Hepatic stellate cell (primary cell): Measurements from ENCODE around the gene ANKH.
"Not testable (repeated sequence)": the region's sequence is repeated elsewhere in the genome, so short reads cannot be mapped to it uniquely, and the experiment has no call there.

Experiments
- DNase-seq: peaks from one replicate; pipeline ENCODE4 v3.0.0; 2011; ENCODE audit warnings: low spot score

Gene ANKH

GRCh38 chr5:14854799-14855198 is 16.8 kb downstream of the ANKH start:
- no peak for DNase-seq

DNA sequence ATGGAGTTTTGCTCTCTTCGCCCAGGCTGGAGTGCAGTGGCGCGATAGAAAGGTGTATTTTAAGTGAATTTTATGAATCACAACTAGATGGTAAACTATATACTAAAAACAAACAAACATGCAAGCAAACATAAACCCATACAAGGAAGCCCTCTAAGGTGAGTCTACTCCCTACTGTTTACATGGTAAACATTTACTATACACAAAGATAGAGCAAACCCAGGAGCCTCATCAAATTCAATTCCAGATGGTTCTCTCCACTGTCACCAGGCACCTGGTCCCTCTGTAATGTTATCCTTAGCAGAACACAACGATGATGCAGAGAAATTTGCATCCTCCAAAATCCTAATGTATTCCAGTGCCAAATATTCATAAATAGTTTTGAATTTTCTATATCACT is 17.9 kb downstream of the ANKH start:
- DNase-seq = no peak

GRCh38 chr5:14852779-14853178 is 18.8 kb downstream of the ANKH start:
- no peak for DNase-seq

DNA sequence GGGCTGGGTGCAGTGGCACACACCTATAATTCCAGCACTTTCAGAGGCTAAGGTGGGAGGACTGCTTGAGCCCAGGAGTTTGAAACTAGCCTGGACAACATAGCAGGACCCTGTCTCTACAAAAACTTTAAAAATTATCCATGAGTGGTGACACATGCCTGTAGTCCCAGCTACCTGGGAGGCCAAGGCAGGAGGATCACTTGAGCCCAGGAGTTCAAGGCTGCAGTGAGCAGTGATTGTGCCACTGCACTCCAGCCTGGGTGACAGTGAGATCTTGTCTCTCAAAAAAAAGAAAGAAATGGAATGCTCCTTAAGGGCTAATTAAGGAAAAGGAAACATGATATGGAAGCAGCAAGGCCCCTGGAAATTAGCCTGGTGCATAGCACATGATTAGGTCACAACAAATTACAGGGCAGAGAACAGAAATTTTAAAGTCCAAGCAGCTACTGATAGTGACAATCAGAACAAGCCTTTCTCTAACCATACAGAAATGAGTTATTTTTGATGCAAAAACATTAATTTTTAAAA is 19.5 kb downstream of the ANKH start:
- DNase-seq = no peak

GRCh38 chr5:14851597-14851996 is 20.0 kb downstream of the ANKH start:
- DNase-seq = no peak

- DNase-seq = no peak
These were observed 20.5 kb downstream of the ANKH start for GRCh38 chr5:14851050-14851419.

DNA sequence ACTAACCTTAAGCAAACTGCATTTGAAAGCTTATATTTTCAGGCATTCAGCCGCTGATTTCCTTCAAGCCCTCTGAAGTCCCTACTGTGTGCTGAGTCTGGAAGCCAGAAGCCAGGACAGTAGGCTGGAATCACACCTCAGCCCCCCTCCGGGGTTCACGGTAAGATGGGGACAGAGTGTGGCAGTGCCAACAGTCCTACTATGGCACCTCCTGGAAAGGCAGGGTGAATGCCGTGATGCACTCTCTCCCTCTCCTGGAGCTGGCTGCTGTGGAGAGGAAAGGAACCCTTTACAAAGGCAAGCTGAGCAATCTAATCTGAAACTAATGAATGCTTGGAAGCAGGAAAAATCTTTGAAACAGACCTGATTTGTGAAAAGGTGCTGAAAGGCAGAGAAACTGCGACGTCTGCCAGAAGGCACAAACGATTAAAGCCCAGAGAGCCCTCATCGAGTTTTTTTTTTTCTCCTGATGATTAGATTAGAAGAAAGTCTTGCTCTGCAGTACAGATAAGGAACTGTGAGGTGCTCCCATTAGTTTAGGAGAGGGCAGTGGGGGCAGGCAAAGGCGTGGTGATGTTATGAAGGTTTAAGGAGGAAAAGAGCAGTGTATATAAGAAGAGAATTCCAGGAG is 21.0 kb downstream of the ANKH start:
- no peak for DNase-seq

- DNase-seq = no peak
These were observed 21.9 kb downstream of the ANKH start for GRCh38 chr5:14849516-14850294.

GRCh38 chr5:14848942-14849341 is 22.6 kb downstream of the ANKH start:
- not testable (repeated sequence) for DNase-seq

GRCh38 chr5:14848385-14848784 is 23.2 kb downstream of the ANKH start:
- DNase-seq = no peak

DNA sequence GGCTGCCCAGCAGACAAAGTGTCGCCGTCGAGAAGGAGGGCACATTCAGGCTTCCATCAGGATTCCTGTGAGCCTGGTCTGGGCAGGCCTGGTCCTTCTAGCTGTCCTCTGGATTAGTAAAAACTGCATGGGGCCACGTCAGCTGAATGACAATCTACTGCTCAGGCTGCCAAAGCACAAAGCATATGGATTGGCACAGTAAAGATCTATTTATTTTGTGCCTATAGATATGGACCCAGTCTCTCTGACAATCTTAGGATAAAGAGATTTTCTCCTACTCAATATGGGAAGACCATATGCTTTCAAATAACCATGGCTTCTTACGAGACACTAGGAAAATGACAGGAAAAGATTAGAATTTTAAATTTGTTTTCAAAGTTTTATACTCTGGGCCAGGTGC is 24.1 kb downstream of the ANKH start:
- DNase-seq = no peak

DNA sequence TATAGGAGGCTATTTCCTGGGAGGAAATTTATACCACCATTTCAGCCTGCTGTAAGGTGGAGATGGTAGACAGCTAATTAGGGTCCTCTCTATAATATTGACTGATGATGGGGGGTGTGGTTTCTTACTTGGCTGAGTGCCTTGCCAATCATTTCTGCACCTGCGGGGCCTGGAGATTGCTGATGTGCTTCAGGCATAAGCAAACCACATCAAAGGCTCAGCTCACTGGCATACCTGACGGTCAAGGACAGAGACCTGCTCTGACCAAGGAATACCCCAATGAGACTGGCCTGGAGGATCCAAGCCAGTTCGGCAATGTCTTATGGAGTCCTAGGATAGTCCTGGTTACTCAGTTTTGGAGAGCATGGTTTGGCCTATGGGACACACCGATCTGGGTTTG is 29.5 kb downstream of the ANKH start:
- no peak for DNase-seq

GRCh38 chr5:14840624-14841023 is 31.0 kb downstream of the ANKH start:
- DNase-seq = no peak

DNA sequence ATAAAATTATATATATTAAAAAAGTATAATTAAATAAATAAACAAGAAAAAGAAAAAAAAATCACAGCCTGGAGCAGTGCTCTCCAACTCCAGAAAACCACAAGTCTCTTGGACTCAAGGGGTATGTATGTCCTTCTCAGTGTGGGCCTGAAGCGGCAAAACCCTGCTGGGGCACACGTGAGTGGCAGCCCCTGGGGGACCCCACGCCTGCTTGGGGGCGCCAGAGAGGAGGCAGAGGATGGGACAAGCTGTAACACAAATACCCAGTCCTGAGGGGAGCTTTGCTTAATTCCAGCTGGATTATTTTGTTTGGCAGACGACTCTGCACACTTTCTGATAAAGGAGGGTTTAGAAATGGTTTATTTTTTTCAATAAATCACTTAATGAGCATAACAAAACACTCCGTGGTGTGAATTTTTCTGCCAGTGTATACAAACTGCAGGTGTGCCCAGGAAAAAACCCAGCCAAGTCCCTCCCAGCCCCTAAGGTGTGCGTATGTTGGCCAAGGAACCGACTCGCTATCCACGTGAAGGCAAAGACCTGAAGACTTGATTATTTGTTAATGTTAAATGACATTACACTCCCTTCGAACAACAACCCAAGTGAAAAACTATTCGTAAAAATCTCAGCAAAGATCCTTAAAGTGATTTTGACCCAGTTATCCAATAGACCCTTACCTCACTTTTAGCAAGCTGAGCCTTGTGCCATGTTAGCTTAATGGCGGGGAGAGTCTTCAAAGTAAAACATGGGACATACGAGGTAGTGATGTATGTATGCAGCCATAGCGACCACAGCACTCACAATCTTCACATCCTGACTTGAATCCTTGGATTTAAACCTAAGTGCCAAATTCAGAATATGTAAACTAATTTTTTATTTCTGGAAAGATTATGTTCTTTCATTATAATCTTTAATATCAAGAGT is 32.9 kb downstream of the ANKH start:
- no peak for DNase-seq

DNA sequence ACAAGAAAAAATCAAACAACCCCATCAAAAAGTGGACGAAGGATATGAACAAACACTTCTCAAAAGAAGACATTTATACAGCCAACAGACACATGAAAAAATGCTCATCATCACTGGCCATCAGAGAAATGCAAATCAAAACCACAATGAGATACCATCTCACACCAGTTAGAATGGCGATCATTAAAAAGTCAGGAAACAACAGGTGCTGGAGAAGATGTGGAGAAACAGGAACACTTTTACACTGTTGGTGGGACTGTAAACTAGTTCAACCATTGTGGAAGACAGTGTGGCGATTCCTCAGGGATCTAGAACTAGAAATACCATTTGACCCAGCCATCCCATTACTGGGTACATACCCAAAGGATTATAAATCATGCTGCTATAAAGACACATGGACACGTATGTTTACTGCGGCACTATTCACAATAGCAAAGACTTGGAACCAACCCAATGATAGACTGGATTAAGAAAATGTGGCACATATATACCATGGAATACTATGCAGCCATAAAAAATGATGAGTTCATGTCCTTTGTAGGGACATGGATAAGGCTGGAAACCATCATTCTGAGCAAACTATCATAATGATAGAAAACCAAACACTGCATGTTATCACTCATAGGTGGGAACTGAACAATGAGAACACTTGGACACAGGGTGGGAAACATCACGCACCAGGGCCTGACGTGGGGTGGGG is 34.0 kb downstream of the ANKH start:
- DNase-seq = not testable (repeated sequence)

- DNase-seq = no peak
These were observed 36.7 kb downstream of the ANKH start for GRCh38 chr5:14834584-14835550.

GRCh38 chr5:14834062-14834461 is 37.5 kb downstream of the ANKH start:
- no peak for DNase-seq

DNA sequence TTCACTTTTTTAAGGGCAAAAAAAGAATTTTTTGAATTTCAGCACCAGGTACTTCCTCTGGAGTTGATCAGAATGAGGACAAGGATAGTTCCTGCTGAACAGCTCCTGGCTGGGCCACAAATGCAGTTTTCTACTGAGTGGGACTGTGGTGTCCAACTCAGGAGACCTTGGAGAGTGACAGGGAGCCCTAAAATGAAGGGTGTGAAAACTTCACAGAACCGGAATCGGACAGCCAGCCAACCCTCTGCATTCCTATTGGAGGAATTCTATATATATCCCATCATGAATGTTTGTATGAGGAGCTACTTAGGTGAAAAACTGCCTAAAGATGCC is 40.6 kb downstream of the ANKH start:
- DNase-seq = no peak

DNA sequence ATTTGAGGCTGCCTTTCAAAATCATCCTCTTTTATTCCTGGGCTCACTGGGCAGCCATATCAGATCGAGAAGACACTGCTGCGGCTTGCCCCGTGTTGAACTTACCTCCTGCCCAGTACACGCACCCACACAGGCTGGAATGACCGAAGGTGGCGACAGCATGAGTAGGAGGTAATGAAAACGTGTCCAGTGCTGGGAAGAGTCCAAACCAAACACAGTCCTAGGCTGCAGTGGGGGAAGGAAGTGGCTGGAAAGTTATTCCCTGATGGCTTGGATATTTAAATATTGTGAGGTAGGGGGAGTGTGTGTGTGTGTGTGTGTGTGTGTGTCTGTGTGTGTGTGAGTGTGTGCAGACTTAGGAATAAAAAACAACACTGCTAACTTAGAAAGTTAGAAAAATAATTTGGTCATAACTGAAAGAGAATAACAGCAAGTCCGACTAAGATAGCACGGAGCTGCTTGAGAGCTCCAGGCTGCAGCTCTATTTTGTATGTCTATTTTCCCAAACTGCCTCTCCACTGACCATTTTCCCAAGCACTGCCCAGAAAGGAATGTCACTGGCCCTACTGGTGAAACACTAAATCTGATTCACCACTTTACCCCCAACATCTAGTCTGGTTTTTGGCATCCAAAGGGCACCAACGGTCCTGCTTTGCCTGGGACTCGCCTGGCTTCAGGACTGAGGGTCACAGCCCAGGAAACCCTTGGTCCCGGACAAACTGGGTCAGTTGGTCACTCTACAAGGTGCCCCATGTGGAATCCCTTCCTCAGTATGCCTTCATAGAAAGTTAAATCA is 41.2 kb downstream of the ANKH start:
- peak; percentile 21 for DNase-seq

DNA sequence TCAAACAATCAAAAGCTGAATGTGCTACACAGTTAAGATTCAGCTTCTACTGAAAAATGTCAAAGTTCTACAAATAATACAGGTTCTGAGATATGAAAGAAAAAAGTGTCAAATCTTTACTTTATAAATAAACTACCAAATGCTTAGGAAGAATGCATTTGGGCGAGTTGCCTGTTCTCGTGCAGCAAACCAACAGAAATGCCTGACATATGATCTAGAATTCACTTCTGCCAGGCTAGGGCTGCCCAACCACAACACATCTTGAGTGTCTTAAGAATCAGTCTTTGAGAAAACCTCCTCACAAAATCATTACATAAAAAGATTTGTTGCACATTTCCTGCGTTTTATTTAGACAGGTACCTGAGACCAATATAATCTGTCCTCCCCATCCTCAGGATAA is 42.2 kb downstream of the ANKH start:
- no peak for DNase-seq
